Islet of Langerhans (tissue), 1 donor: ENCODE data around the gene LRRC75A.
"Not testable (repeated sequence)": the region's sequence is repeated elsewhere in the genome, so short reads cannot be mapped to it uniquely, and the experiment has no call there.

Experiments used
- FAIRE-seq: peaks from one replicate; lab custom pipeline; 2011; peaks lifted over from hg19 to GRCh38; lab: Jason Lieb, UNC

The LRRC75A gene

GRCh38 chr17:16471295-16471694 lies 20.7 kb downstream of the LRRC75A start:
- FAIRE-seq = no peak

GRCh38 chr17:16470265-16470664 lies 21.7 kb downstream of the LRRC75A start:
- no peak for FAIRE-seq

- FAIRE-seq = no peak
Observed at GRCh38 chr17:16468428-16468992, 23.5 kb downstream of the LRRC75A start.

- no peak for FAIRE-seq
Observed at GRCh38 chr17:16467886-16468285, 24.1 kb downstream of the LRRC75A start.

GRCh38 chr17:16467044-16467443 lies 24.9 kb downstream of the LRRC75A start:
- FAIRE-seq = no peak

GRCh38 chr17:16466407-16466806 lies 25.6 kb downstream of the LRRC75A start:
- FAIRE-seq = no peak

GRCh38 chr17:16465861-16466338 lies 26.1 kb downstream of the LRRC75A start:
- FAIRE-seq = no peak

- FAIRE-seq = no peak
Observed at GRCh38 chr17:16465052-16465312, 27.0 kb downstream of the LRRC75A start.

GRCh38 chr17:16464303-16465051 lies 27.5 kb downstream of the LRRC75A start:
- no peak for FAIRE-seq

- peak; percentile 62 for FAIRE-seq
Observed at GRCh38 chr17:16463358-16464302, 28.4 kb downstream of the LRRC75A start.

- FAIRE-seq = no peak
Observed at GRCh38 chr17:16462070-16462864, 29.7 kb downstream of the LRRC75A start.

GRCh38 chr17:16461606-16461866 lies 30.5 kb downstream of the LRRC75A start:
- no peak for FAIRE-seq

GRCh38 chr17:16460796-16461605 lies 31.0 kb downstream of the LRRC75A start:
- FAIRE-seq = no peak

GRCh38 chr17:16459855-16460550 lies 32.0 kb downstream of the LRRC75A start:
- no peak for FAIRE-seq

- no peak for FAIRE-seq
Observed at GRCh38 chr17:16459271-16459670, 32.7 kb downstream of the LRRC75A start.

- no peak for FAIRE-seq
Observed at GRCh38 chr17:16456742-16457316, 35.2 kb downstream of the LRRC75A start.

- no peak for FAIRE-seq
Observed at GRCh38 chr17:16455997-16456741, 35.8 kb downstream of the LRRC75A start.

GRCh38 chr17:16453493-16453851 lies 38.5 kb downstream of the LRRC75A start:
- peak; percentile 49 for FAIRE-seq

GRCh38 chr17:16452268-16452667 lies 39.7 kb downstream of the LRRC75A start:
- FAIRE-seq = not testable (repeated sequence)

- no peak for FAIRE-seq
Observed at GRCh38 chr17:16450028-16450427, 42.0 kb downstream of the LRRC75A start.
